Amygdala (tissue), 56 donors: Measurements from ENCODE around the gene SIGLEC6.

Experiments
- DNase-seq, 56 donors: peaks; one replicate each; lab custom pipeline; 2025; lab: John Stamatoyannopoulos, UW

The SIGLEC6 gene

DNA sequence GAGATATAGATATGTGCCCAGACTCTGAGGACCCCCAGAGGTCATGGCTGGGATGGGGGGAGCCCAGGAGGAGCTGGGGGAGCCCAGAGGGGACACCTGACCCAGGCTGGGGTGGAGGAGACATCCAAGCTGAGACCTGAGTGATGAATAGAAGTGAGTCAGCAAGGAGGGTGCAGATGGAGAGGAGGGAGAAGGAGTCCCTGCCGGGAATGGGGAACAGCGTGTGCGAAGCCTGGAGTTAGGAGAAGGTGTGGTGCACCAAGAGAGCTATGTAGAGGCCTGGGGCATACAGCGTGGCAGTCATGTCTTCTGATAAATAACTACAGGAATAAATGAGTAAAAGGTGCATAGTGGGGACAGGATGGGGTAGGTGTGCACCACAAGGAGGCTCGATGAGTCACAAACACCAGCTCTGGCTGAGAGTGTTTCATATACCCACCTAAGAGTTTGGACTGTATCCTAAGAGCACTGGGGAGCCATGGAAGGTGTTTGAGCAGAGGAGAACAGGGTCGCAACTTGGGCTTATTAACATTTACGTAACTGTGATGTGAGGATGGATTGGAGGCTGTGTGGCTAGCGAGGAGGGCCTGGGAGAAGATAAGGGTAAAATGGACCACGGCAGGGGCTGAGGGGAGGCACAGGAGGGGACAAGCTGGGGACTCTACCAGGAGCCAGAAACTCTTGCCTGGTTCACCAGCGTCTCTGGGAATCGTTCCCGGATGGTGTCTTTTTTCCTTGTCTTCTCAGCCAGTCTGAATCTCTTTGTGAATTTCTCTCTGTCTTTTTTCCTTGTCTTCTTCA is 51.7 kb downstream of the SIGLEC6 start:
- DNase-seq: no peak

DNA sequence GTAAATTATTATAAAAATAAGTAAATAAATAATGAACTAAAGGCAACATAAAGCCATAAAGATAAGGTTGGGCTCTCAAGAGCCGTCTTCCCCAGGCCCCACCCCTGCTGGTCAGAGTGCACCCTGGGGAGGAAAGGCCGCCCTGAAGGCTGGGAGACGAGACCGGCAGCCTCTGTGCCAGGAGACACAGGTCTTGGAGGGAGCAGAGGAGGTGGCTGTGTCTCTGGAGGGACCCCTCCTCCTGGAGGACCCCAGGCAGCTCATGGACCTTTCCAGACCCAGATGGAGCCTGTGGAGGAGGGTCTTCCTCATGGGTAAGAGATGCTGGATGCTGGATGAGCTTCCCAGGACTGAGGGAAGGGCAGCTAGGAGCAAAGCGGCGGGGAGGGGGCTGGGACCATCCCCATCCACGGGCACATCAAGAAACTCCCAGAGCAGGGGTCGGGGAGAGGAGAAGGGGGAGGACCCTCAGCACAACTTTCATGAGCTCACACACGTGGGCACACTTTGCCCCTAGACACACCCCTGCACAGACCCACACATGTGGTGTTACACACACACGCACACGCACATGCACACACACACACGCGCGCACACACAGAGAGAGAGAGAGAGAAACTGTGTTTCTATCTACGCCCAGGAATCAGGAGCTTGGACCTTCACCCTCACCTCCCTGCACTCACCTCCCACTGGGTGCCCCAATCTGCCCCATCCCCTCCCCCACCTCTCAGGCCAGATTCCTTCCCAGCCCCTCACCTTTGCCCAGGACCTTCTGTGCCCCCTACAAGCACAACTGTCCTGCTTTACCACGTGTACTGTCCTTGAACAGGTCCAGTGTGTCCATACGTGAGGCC is 52.9 kb downstream of the SIGLEC6 start, which contains the start of gene CEACAM18:
TSS of gene CEACAM18 (plus strand) at position 159 of the 854 bp plus-strand sequence.
- no peak for DNase-seq

DNA sequence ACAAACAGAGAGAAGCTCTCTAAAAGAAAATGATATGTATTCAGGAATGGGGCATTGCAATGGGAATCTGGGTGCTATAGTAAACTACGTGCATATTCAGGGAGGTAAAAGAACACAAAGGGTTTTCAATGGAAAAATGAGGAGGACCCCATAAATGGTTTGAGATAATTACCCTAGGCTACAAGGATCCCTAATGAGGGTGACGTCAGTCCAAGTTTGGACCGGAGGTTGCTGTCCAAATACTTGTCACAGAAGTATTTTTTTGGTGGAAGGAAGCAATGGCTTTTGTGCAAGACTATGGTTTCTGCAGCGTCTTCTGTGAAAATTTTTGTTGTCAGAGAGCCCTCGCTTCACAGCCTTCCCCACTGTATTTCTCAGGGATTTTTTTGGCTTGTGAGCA is 54.1 kb downstream of the SIGLEC6 start:
- DNase-seq: no peak

DNA sequence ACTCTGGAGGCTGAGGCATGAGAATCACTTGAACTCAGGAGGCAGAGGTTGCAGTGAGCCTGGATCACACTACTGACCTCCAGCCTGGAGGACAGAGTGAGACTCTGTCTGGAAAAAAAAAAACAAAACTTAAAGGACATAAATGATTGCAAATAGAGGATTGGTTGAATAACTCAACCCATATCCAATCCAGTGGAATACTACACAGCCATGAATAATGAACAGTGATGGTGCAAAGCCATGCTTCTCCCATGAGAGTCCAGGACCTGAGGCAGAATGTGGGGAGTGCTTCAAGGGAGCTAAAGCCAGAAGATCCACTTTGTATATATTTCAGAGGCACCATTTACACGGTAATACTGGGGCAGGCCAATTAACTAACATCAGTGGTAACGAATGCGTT is 55.3 kb downstream of the SIGLEC6 start:
- DNase-seq: no peak

DNA sequence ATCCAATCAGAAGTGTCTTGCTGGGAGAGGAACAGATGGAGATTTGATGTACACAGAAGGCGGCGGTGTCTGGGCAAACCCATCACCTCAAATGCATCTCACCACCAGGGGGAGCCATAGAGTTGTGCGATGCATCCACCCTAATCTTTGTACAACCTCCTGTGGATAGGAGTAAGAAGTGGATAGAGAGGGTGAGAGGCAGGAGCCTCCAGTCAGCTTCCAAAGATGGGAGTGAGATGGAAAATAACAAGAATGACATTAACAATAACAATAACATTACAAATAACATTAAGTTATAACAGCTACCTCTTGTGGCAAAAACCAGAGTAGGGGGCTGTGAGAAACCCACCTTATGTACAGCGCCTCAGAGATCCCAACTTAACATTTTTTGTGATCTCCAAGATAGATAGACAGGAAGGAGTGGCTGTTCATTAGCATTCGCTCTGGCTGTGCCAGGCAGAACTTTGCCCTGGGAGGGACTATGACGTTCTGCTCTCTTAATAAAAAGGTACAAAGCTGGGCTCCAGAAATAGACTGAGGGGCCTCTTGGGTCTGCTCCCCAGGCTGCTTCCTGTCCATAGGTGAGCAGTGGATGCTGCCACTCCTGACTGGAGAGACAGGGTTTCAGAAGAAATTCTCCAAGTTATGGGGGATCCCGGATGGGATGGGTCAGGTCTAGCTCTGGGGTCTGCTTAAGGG is 58.3 kb downstream of the SIGLEC6 start:
- peak in 38 of 56 donors; percentile 4 to 88 (median 32) for DNase-seq

DNA sequence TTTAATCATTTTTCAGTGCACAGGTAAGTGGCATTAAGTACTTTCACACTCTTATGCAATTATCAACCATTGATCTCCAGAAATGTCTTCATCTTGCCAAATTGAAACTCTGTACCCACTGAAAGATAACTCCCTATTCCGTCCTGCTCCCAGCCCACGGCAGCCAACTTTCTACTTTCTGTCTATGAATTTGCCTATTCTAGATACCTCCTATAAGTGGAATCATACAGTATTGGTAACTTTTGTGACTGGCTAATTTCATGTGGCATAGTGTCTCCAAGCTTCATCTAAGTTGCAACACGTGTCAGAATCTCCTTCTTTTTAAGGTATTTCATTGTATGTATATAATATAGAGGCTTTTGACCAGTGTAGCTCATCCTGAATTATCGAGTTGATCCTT is 58.9 kb downstream of the SIGLEC6 start:
- DNase-seq: no peak

DNA sequence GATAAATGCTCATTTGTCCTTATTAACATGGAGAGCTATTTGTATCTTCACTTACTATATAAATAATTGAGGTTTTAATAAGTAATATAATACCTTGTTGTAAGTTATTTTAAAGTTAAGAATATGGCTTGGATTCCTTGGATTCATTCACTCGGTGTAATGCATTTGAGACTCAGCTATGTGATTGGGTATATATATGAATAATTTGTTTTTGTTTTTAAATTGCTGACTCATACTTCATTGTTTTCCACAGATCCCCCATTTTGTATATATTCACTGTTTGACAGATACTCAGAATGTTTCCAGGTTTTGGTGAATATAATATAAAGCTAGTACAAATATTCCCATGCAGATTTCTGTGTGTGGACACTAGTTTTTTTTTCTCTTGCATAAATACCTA is 59.9 kb downstream of the SIGLEC6 start:
- DNase-seq: no peak

DNA sequence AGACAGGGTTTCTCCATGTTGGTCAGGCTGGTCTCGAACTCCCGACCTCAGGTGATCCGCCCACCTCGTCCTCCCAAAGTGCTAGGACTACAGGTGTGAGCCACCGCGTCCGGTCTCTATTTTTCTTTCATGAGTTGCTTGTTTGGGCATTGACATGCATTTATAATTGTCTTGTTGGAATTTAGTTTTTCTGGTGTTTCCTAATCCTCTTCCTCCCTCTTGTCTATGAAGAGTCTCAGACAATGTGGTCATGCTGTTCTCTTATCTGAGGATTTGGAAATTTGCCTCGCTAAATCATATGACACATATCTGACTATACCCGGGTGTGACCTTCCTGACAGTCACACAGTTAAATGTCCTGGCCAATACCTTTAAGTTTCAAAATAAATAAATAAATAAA is 60.5 kb downstream of the SIGLEC6 start:
- no peak for DNase-seq

DNA sequence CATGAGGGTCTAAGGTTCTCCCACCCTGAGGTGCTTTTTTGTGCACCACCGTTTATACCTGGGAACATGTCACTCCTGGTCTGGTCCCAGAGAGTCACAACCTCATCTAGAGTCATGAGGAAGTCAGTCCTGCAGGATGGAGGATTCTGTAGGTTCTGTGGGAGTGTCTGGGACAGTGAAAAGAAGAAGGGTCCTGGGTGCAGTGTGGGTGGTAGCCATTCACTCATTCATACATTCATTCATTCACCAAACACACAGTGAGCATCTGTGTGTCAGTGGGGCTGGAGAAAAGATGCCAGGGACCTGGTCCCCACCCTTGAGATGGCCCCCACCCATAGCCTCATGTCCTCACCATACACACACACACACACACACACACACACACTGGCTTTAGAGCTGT is 61.8 kb downstream of the SIGLEC6 start:
- no peak for DNase-seq

DNA sequence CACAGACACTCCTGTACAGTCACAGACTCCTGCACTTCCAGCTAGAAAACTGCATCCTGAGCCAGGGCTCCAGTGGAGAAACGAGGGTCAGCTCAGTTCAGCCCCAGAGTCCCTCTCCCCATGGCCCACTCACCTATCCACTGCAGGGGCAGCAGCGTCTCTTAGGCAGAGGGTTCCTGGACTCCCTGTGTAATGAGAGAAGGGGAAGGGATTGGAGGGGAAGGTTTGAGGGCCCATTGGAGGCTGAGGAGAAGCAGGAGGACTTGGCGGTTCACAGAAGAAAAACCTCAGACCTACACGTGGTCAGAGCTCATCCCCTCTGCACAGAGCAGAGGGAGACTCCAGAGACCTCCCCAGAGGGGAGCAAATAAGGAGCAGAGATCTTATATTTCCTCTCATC is 62.3 kb downstream of the SIGLEC6 start:
- no peak for DNase-seq

DNA sequence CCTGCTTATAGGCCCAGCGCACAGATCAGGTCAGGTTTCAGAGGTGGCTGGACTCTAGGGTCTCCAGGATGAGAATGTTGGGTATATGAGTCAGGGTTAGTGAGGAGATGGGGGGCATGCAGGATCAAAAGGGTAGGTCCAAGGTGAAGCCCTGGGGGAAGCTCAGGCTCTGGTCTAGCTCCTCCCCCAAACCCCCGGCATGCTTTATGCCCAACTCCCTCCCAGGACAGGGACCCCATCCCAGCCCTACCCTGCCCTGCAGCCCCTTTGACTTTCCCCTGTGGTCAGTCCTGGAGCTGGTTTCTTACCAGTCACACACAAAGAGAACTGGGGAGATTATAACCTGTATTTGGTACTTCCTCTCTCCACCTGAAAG is 62.9 kb downstream of the SIGLEC6 start:
- DNase-seq: no peak

DNA sequence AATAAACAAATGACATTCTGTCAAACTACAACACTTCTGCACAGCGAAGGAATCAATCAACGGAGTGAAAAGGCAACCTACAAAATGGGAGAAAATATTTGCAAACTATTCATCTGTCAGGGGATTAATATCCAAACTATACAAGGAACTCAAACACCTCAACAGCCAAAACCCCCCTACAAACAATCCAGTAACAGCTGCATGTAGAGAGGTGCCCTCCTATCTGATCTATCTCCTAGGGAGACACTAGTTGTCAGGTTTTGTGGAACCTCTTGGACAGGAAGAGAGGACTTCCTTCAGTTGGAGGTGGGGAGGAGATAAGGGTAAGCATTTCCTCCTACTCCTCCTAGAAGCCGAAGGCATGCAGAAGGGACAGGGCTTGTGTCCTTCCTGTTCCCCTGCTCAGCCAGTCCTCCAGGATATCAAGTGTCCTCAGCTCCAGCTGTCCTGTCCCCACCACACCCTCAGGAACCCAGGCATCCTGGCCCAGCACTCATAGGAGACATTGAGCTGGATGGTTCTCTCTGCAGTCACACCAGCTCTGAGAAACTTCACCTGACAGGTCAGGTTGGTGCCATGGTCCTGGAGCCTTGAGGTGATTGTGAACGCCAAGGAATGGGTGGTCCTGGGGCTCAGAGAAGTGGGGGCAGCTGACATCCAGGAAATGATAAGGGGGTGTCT is 63.5 kb downstream of the SIGLEC6 start:
- no peak for DNase-seq
